IMR-90 (cell line): ENCODE data around the gene VGF. TPM values are rescaled to one million over a fixed set of nuclear protein-coding genes. Genes with fewer than 3 reads are reported as not detected.

Experiments used
- ATAC-seq: fragments of 200-7000 bp; cut with Tn5 transposase; 2 replicates; pipeline ENCODE4 v1.9.1; 2020; ENCODE audit warnings: low read depth, mild to moderate bottlenecking, moderate library complexity
- BruUV-seq: library from RNA; stranded (reverse); fragments of 400-500 nt; replicated peaks from 2 replicates; lab custom pipeline; 2021; lab: Mats Ljungman, UMichigan
- CTCF ChIA-PET: fragments of 300-600 bp; formaldehyde crosslinking; extraction: SDS; loops from one replicate; lab custom pipeline; 2021; ENCODE audit warnings: antibody characterized with exemption; lab: Yijun Ruan, JAX
- POLR2A ChIA-PET: fragments of 300-600 bp; sonication (Branson Sonifier 250); formaldehyde crosslinking; loops from one replicate; lab custom pipeline; 2022; ENCODE audit warnings: antibody characterized with exemption; ENCODE audit not compliant: unreplicated experiment; lab: Charles Lee
- DNase-seq: peaks from one replicate; pipeline ENCODE4 v3.0.0; 2013
- H2AFZ ChIP-seq: replicated peaks from 2 replicates; pipeline ENCODE3; 2013; ENCODE audit warnings: low read length, mild to moderate bottlenecking; ENCODE audit not compliant: poor library complexity
- H2AK5ac ChIP-seq: 2 replicates; pipeline ENCODE4 v1.6.1; 2013; ENCODE audit warnings: low read depth, low read length, inconsistent platforms
- H2AK9ac ChIP-seq: replicated peaks from 2 replicates; pipeline ENCODE3; 2013; ENCODE audit warnings: mild to moderate bottlenecking, low read depth, low read length, moderate library complexity; ENCODE audit not compliant: poor library complexity
- H2BK120ac ChIP-seq: 2 replicates; pipeline ENCODE4 v1.6.1; 2013; ENCODE audit warnings: low read depth, low read length, inconsistent platforms
- H2BK15ac ChIP-seq: 3 replicates; pipeline ENCODE4 v1.6.1; 2013; ENCODE audit warnings: low read depth, low read length, inconsistent platforms
- H2BK20ac ChIP-seq: 2 replicates; pipeline ENCODE4 v1.6.1; 2013; ENCODE audit warnings: low read depth, mild to moderate bottlenecking, inconsistent platforms, low read length, moderate library complexity
- H2BK5ac ChIP-seq: 2 replicates; pipeline ENCODE4 v1.6.1; 2013; ENCODE audit warnings: mild to moderate bottlenecking, low read depth, low read length, inconsistent platforms; ENCODE audit not compliant: poor library complexity, severe bottlenecking
- H3K14ac ChIP-seq: replicated peaks from 2 replicates; pipeline ENCODE4 v1.6.1; 2013; ENCODE audit warnings: low read depth, low read length, inconsistent platforms
- H3K18ac ChIP-seq: 2 replicates; pipeline ENCODE4 v1.6.1; 2013; ENCODE audit warnings: low read depth, low read length, control low read depth
- H3K23ac ChIP-seq: 2 replicates; pipeline ENCODE4 v1.6.1; 2013; ENCODE audit warnings: low read depth, low read length, inconsistent platforms
- H3K27ac ChIP-seq: 2 replicates; pipeline ENCODE4 v1.5.1; 2013; ENCODE audit warnings: mild to moderate bottlenecking, control low read depth, low read length; ENCODE audit not compliant: insufficient read depth
- H3K27me3 ChIP-seq: 2 replicates; pipeline ENCODE4 v1.6.1; 2013; ENCODE audit warnings: low read length; ENCODE audit not compliant: control insufficient read depth, insufficient read depth
- H3K36me3 ChIP-seq: 2 replicates; pipeline ENCODE4 v1.6.1; 2013; ENCODE audit warnings: low read length, mixed read lengths; ENCODE audit not compliant: control insufficient read depth, insufficient read depth
- H3K4ac ChIP-seq: 2 replicates; pipeline ENCODE4 v1.6.1; 2013; ENCODE audit warnings: low read depth, low read length, inconsistent platforms
- H3K4me1 ChIP-seq: 2 replicates; pipeline ENCODE4 v1.6.1; 2013; ENCODE audit warnings: low read length, mixed read lengths; ENCODE audit not compliant: control insufficient read depth, insufficient read depth
- H3K4me2 ChIP-seq: 2 replicates; pipeline ENCODE4 v1.6.1; 2013; ENCODE audit warnings: low read depth, mild to moderate bottlenecking, control low read depth, low read length, moderate library complexity
- H3K4me3 ChIP-seq: 2 replicates; pipeline ENCODE4 v1.5.1; 2013; ENCODE audit warnings: low read depth, mild to moderate bottlenecking, control low read depth, low read length, moderate library complexity; ENCODE audit not compliant: insufficient read depth
- H3K56ac ChIP-seq: 2 replicates; pipeline ENCODE4 v1.6.1; 2013; ENCODE audit warnings: low read length, inconsistent platforms; ENCODE audit not compliant: insufficient read depth; ENCODE audit errors: extremely low read depth
- H3K79me1 ChIP-seq, 2 experiments: 2 replicates each; pipeline ENCODE4 v1.6.1; 2013; ENCODE audit warnings: low read length in 2 of 2, inconsistent platforms in 1 of 2, low read depth in 1 of 2
- H3K9ac ChIP-seq: 2 replicates; pipeline ENCODE4 v1.6.1; 2013; ENCODE audit warnings: low read depth, low read length, control low read depth
- H3K9me1 ChIP-seq: 2 replicates; pipeline ENCODE4 v1.6.1; 2013; ENCODE audit warnings: low read length, inconsistent platforms; ENCODE audit not compliant: insufficient read depth
- H3K9me3 ChIP-seq: 2 replicates; pipeline ENCODE4 v1.6.1; 2013; ENCODE audit warnings: low read length; ENCODE audit not compliant: control insufficient read depth, insufficient read depth
- H4K20me1 ChIP-seq: 2 replicates; pipeline ENCODE4 v1.6.1; 2013; ENCODE audit warnings: low read length, inconsistent platforms; ENCODE audit not compliant: insufficient read depth
- H4K5ac ChIP-seq: 2 replicates; pipeline ENCODE4 v1.6.1; 2013; ENCODE audit warnings: mild to moderate bottlenecking, low read depth, low read length, control low read depth
- H4K8ac ChIP-seq, 2 experiments: 2 replicates each; pipeline ENCODE4 v1.6.1; 2013; ENCODE audit warnings: low read depth in 2 of 2, low read length in 2 of 2, control low read depth in 1 of 2, inconsistent platforms in 1 of 2
- H4K91ac ChIP-seq: 2 replicates; pipeline ENCODE4 v1.6.1; 2013; ENCODE audit warnings: low read depth, low read length, inconsistent platforms; ENCODE audit not compliant: insufficient read depth
- BHLHE40 ChIP-seq: fragments of 150-350 bp; IDR thresholded peaks from 2 replicates; pipeline ENCODE4 v1.6.1; 2016; ENCODE audit warnings: mild to moderate bottlenecking, low read depth, low read length
- CEBPB ChIP-seq: IDR thresholded peaks from 2 replicates; pipeline ENCODE4 v1.6.1; 2012; ENCODE audit warnings: low read depth, low read length, improper control_type of control experiment
- MAZ ChIP-seq: IDR thresholded peaks from 2 replicates; pipeline ENCODE4 v1.6.1; 2012; ENCODE audit warnings: low read depth, mild to moderate bottlenecking, low read length, improper control_type of control experiment, moderate library complexity, borderline replicate concordance
- RAD21 ChIP-seq: IDR thresholded peaks from 2 replicates; pipeline ENCODE4 v1.6.1; 2012; ENCODE audit warnings: low read length, improper control_type of control experiment
- RFX5 ChIP-seq: IDR thresholded peaks from 2 replicates; pipeline ENCODE4 v1.8.0; 2012; ENCODE audit warnings: low read depth, mild to moderate bottlenecking, low read length, moderate library complexity
- SMC3 ChIP-seq: fragments of 150-350 bp; IDR thresholded peaks from 2 replicates; pipeline ENCODE4 v1.6.1; 2016; ENCODE audit warnings: low read depth, mild to moderate bottlenecking, antibody characterized with exemption, low read length, moderate library complexity
- WGBS, 2 experiments: methylation state at CpG; one replicate each; pipeline versions ENCODE4 v1.1.5 to v1.1.7; 2013; ENCODE audit warnings: missing lambda C conversion rate in 2 of 2; ENCODE audit not compliant: insufficient read length in 1 of 2; ENCODE audit errors: extremely low coverage in 2 of 2; 5-methylcytosine and 5-hydroxymethylcytosine counted together
- dilution Hi-C: fragments of 300-500 bp; cut with HindIII; formaldehyde crosslinking; loops from one replicate; pipeline ENCODE4 v1.14.3; 2018; ENCODE audit warnings: low sequenced_read_pairs; ENCODE audit not compliant: unreplicated experiment
- in situ Hi-C: fragments of 300-500 bp; cut with MboI; formaldehyde crosslinking; loops from 3 replicates; pipeline ENCODE4 v1.14.3; 2019; ENCODE audit warnings: low sequenced_read_pairs, inconsistent platforms, mixed read lengths
- intact Hi-C: fragments of 100-400 bp; cut with micrococcal nuclease; formaldehyde crosslinking; loops from 2 replicates; pipeline ENCODE4 v1.10.0; 2022
- polyA plus RNA-seq, 3 experiments: library from polyadenylated mRNA; depleted of rRNA; stranded (reverse); fragments of >200 nt; gene quantifications; 2 replicates each; pipeline ENCODE4 v1.2.3, GENCODE V29; 2012; ENCODE audit warnings: low replicate concordance in 1 of 3
- total RNA-seq: library from RNA; depleted of rRNA; stranded (reverse); fragments of >200 nt; gene quantifications from 2 replicates; pipeline ENCODE4 v1.2.3, GENCODE V29; 2012
- TF ChIP-seq, protein P1 (sequence below): fragments of 150-350 bp; IDR thresholded peaks from 2 replicates; pipeline ENCODE4 v1.6.1; 2017; ENCODE audit warnings: mild to moderate bottlenecking, antibody characterized with exemption, low read length, low read depth

VGF gene
- total and polyA plus RNA-seq, 2 of the 4 experiments (the other 2 are of a cell fraction) = 0.18 to 0.50 TPM

DNA sequence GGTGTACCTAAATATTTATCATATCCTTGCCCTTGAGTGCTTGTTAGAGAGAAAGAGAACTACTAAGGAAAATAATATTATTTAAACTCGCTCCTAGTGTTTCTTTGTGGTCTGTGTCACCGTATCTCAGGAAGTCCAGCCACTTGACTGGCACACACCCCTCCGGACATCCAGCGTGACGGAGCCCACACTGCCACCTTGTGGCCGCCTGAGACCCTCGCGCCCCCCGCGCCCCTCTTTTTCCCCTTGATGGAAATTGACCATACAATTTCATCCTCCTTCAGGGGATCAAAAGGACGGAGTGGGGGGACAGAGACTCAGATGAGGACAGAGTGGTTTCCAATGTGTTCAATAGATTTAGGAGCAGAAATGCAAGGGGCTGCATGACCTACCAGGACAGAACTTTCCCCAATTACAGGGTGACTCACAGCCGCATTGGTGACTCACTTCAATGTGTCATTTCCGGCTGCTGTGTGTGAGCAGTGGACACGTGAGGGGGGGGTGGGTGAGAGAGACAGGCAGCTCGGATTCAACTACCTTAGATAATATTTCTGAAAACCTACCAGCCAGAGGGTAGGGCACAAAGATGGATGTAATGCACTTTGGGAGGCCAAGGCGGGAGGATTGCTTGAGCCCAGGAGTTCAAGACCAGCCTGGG lies 27.0 kb downstream of the VGF start (continued):
- TF ChIP-seq SMC3 (peak; percentile 26; the same call in 1 of the 2 replicates), RFX5 (no peak), RAD21 (peak; percentile 39; the same call in 1 of the 2 replicates)

DNA sequence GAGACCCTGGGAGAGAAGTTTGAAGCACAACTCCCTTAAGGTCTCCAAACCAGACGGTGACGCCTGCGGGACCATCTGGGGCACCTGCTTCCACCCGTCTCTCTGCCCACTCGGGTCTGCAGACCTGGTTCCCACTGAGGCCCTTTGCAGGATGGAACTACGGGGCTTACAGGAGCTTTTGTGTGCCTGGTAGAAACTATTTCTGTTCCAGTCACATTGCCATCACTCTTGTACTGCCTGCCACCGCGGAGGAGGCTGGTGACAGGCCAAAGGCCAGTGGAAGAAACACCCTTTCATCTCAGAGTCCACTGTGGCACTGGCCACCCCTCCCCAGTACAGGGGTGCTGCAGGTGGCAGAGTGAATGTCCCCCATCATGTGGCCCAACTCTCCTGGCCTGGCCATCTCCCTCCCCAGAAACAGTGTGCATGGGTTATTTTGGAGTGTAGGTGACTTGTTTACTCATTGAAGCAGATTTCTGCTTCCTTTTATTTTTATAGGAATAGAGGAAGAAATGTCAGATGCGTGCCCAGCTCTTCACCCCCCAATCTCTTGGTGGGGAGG lies 27.6 kb downstream of the VGF start:
- H3K27me3 ChIP-seq = no peaks in the 10 kb centered on the region
- ChIA-PET POLR2A (no interaction called here), CTCF (interaction anchor here (0.9 kb wide), 1 partner anchor 43 kb away, joined by 5 read pairs; no protein-coding TSS in a partner anchor)
- peak overlapping the region; percentile 70 for H3K27ac ChIP-seq
- H3K14ac ChIP-seq = peak overlapping the region; percentile 89
- H3K4ac ChIP-seq = peak overlapping the region; percentile 89
- H3K56ac ChIP-seq = peak overlapping the region; percentile 76
- no peak; the same call in 1 of the 2 replicates for ATAC-seq
- peak overlapping the region; percentile 65 for H2AFZ ChIP-seq
- no peak overlapping the region for H3K4me3 ChIP-seq
- dilution Hi-C loops = no loop called here
- WGBS, 2 experiments = 77% methylated on average over 5 of the region's 9 CpGs; no CpG with 5 or more reads in 1 of the 2 experiments
- H3K23ac ChIP-seq = peak overlapping the region; percentile 72; the same call in 1 of the 2 replicates
- peak overlapping the region; percentile 90 for H2AK5ac ChIP-seq
- in situ Hi-C loops = loop anchor here (5.0 kb wide), 1 partner anchor 45 kb away; no protein-coding TSS in a partner anchor
- TSS peak; percentile 88 for BruUV-seq
- H4K8ac ChIP-seq = peak overlapping the region; percentile 77 to 81
- DNase-seq = no peak
- H2BK120ac ChIP-seq = peak overlapping the region; percentile 92
- peak overlapping the region; percentile 3; the same call in 1 of the 2 replicates for H3K18ac ChIP-seq
- H3K36me3 ChIP-seq = peaks cover 32% of the 10 kb centered on the region
- peak overlapping the region; percentile 28; the same call in 1 of the 2 replicates for H4K5ac ChIP-seq
- H3K4me2 ChIP-seq = no peak overlapping the region
- intact Hi-C loops = loop anchor here (1.0 kb wide), 1 partner anchor 43 kb away; no protein-coding TSS in a partner anchor
- peak overlapping the region; percentile 86 for H2BK20ac ChIP-seq
- peak overlapping the region; percentile 88 for H2AK9ac ChIP-seq
- peaks cover 22% of the 10 kb centered on the region; the same call in 1 of the 2 replicates for H3K4me1 ChIP-seq
- peak overlapping the region; percentile 21; the same call in 1 of the 2 replicates for H3K9ac ChIP-seq
- peaks cover 8 to 30% of the 10 kb centered on the region in 2 experiments; a peak in 3 of 4 replicates for H3K79me1 ChIP-seq
- peaks cover 38% of the 10 kb centered on the region for H4K20me1 ChIP-seq
- H2BK5ac ChIP-seq = peak overlapping the region; percentile 88
- H3K9me3 ChIP-seq = no peaks in the 10 kb centered on the region
- H2BK15ac ChIP-seq = peak overlapping the region; percentile 64; the same call in 2 of the 3 replicates
- TF ChIP-seq, protein P1, sequence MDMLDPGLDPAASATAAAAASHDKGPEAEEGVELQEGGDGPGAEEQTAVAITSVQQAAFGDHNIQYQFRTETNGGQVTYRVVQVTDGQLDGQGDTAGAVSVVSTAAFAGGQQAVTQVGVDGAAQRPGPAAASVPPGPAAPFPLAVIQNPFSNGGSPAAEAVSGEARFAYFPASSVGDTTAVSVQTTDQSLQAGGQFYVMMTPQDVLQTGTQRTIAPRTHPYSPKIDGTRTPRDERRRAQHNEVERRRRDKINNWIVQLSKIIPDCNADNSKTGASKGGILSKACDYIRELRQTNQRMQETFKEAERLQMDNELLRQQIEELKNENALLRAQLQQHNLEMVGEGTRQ = peak; percentile 74
- TF ChIP-seq MAZ (peak; percentile 13; the same call in 1 of the 2 replicates), SMC3 (no peak), CEBPB (no peak), BHLHE40 (peak; percentile 10; the same call in 1 of the 2 replicates)
- peaks cover 8% of the 10 kb centered on the region for H3K9me1 ChIP-seq
- H4K91ac ChIP-seq = peak overlapping the region; percentile 69
